ENCODE results near the gene N4BP2. TPM values are rescaled to one million over a fixed set of nuclear protein-coding genes. Genes with fewer than 3 reads are reported as not detected.

The N4BP2 gene
- polyA plus RNA-seq, 1 of the 3 experiments (the other 2 are of a cell fraction) = 1.2 TPM

DNA sequence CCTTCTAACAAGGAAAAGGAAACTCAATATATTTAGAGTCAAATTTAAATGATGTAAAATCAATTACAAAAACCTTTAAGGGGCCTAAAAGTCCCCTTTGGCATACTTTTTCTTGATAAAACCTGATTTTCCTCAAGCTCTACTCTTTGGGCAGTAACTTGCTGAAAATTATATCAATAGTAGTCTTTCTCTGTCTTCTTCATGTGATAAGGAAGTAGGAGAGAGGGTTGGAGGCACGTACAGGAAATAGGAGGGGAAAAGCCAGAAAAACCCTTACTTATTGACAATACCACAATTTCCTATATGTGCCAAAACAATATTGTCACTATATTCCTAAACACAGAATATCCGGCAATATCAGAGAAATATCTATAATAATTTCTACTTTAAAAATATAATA is 149.8 kb downstream of the N4BP2 start:
- WGBS (ENCODE audit: low lambda C conversion rate) = 91% methylated on average over 2 of the region's 2 CpGs

More for the DNA sequence above, 149.8 kb downstream of the N4BP2 start:
- no peak overlapping the region for H3K4me3 ChIP-seq (ENCODE audit: low read depth in 2 of 2, low read length in 1 of 2)
- no peaks in the 10 kb centered on the region for H3F3A ChIP-seq (replicated peaks; ENCODE audit: insufficient read depth)
- H3K27me3 ChIP-seq (ENCODE audit: insufficient read depth) = no peaks in the 10 kb centered on the region
- H3K4me1 ChIP-seq (ENCODE audit: control insufficient read depth in 1 of 2, insufficient read depth in 2 of 2, low read depth in 1 of 2, low read length in 1 of 2) = peaks cover 4 to 5% of the 10 kb centered on the region in 2 experiments; a peak in 3 of 4 replicates
- no peaks in the 10 kb centered on the region for H3K36me3 ChIP-seq (replicated peaks in 1 of 2; ENCODE audit: control insufficient read depth in 1 of 2, insufficient read depth in 2 of 2, low read length in 1 of 2)
- H3K9ac ChIP-seq = no peak overlapping the region
- no peak for DNase-seq
- H4K20me1 ChIP-seq (ENCODE audit: insufficient read depth) = no peaks in the 10 kb centered on the region
- no peak overlapping the region for H3K4me2 ChIP-seq
- ChIA-PET POLR2A (no interaction called here), CTCF (interaction anchor here (1.0 kb wide), 1 partner anchor 20 kb away, joined by 4 read pairs; no protein-coding TSS in a partner anchor)
- no peaks in the 10 kb centered on the region for H3K9me3 ChIP-seq
- no peaks in the 10 kb centered on the region for H3K79me2 ChIP-seq (ENCODE audit: insufficient read depth)
- TF ChIP-seq CHD2 (IDR thresholded peaks at IDR 0.05; ENCODE audit: low read length, partially characterized antibody) (no peak), SIN3A (IDR thresholded peaks at IDR 0.05; ENCODE audit: borderline replicate concordance, low read depth, low read length) (no peak), EZH2phosphoT487 (IDR thresholded peaks at IDR 0.05; ENCODE audit: borderline replicate concordance, low read depth) (no peak), NFIC (IDR thresholded peaks at IDR 0.05; ENCODE audit: borderline replicate concordance) (no peak), YY1 (IDR thresholded peaks at IDR 0.05; ENCODE audit: low read depth) (no peak), EP300 (IDR thresholded peaks at IDR 0.05; ENCODE audit: borderline replicate concordance in 1 of 2, low read depth in 1 of 2, low read length in 1 of 2) (no peak), ELF1 (IDR thresholded peaks at IDR 0.05) (no peak), SMC3 (IDR thresholded peaks at IDR 0.05; ENCODE audit: low read depth, low read length) (no peak), TEAD4 (IDR thresholded peaks at IDR 0.05; ENCODE audit: borderline replicate concordance, insufficient read depth) (no peak), POLR2AphosphoS5 (IDR thresholded peaks at IDR 0.05; ENCODE audit: low read depth, low read length) (no peak), TAF1 (IDR thresholded peaks at IDR 0.05; ENCODE audit: borderline replicate concordance, low read depth, low read length) (no peak), TCF12 (IDR thresholded peaks at IDR 0.05) (no peak), FOSL2 (IDR thresholded peaks at IDR 0.05; ENCODE audit: borderline replicate concordance, low read depth) (no peak), FOXJ3 (CRISPR knock-in tag; IDR thresholded peaks at IDR 0.05) (no peak)
- TF ChIP-seq, protein P1, sequence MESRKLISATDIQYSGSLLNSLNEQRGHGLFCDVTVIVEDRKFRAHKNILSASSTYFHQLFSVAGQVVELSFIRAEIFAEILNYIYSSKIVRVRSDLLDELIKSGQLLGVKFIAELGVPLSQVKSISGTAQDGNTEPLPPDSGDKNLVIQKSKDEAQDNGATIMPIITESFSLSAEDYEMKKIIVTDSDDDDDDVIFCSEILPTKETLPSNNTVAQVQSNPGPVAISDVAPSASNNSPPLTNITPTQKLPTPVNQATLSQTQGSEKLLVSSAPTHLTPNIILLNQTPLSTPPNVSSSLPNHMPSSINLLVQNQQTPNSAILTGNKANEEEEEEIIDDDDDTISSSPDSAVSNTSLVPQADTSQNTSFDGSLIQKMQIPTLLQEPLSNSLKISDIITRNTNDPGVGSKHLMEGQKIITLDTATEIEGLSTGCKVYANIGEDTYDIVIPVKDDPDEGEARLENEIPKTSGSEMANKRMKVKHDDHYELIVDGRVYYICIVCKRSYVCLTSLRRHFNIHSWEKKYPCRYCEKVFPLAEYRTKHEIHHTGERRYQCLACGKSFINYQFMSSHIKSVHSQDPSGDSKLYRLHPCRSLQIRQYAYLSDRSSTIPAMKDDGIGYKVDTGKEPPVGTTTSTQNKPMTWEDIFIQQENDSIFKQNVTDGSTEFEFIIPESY (IDR thresholded peaks at IDR 0.05; ENCODE audit: borderline replicate concordance, low read depth) = no peak
- TF ChIP-seq, protein P2, sequence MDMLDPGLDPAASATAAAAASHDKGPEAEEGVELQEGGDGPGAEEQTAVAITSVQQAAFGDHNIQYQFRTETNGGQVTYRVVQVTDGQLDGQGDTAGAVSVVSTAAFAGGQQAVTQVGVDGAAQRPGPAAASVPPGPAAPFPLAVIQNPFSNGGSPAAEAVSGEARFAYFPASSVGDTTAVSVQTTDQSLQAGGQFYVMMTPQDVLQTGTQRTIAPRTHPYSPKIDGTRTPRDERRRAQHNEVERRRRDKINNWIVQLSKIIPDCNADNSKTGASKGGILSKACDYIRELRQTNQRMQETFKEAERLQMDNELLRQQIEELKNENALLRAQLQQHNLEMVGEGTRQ (IDR thresholded peaks at IDR 0.05; ENCODE audit: borderline replicate concordance, low read depth, low read length) = no peak
- TF ChIP-seq, protein P3, sequence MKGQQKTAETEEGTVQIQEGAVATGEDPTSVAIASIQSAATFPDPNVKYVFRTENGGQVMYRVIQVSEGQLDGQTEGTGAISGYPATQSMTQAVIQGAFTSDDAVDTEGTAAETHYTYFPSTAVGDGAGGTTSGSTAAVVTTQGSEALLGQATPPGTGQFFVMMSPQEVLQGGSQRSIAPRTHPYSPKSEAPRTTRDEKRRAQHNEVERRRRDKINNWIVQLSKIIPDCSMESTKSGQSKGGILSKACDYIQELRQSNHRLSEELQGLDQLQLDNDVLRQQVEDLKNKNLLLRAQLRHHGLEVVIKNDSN (IDR thresholded peaks at IDR 0.05; ENCODE audit: borderline replicate concordance, low read depth) = no peak
- TF ChIP-seq, protein P4, sequence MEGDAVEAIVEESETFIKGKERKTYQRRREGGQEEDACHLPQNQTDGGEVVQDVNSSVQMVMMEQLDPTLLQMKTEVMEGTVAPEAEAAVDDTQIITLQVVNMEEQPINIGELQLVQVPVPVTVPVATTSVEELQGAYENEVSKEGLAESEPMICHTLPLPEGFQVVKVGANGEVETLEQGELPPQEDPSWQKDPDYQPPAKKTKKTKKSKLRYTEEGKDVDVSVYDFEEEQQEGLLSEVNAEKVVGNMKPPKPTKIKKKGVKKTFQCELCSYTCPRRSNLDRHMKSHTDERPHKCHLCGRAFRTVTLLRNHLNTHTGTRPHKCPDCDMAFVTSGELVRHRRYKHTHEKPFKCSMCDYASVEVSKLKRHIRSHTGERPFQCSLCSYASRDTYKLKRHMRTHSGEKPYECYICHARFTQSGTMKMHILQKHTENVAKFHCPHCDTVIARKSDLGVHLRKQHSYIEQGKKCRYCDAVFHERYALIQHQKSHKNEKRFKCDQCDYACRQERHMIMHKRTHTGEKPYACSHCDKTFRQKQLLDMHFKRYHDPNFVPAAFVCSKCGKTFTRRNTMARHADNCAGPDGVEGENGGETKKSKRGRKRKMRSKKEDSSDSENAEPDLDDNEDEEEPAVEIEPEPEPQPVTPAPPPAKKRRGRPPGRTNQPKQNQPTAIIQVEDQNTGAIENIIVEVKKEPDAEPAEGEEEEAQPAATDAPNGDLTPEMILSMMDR (IDR thresholded peaks at IDR 0.05) = no peak
- TF ChIP-seq, protein P5, sequence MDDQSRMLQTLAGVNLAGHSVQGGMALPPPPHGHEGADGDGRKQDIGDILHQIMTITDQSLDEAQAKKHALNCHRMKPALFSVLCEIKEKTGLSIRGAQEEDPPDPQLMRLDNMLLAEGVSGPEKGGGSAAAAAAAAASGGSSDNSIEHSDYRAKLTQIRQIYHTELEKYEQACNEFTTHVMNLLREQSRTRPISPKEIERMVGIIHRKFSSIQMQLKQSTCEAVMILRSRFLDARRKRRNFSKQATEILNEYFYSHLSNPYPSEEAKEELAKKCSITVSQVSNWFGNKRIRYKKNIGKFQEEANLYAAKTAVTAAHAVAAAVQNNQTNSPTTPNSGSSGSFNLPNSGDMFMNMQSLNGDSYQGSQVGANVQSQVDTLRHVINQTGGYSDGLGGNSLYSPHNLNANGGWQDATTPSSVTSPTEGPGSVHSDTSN (IDR thresholded peaks at IDR 0.05) = no peak
- TF ChIP-seq, protein P6, sequence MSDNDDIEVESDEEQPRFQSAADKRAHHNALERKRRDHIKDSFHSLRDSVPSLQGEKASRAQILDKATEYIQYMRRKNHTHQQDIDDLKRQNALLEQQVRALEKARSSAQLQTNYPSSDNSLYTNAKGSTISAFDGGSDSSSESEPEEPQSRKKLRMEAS (IDR thresholded peaks at IDR 0.05; ENCODE audit: low read depth) = no peak
- no peak overlapping the region for H2AFZ ChIP-seq (ENCODE audit: low read depth)
- no peaks in the 10 kb centered on the region for H3K9me2 ChIP-seq
- no peak overlapping the region for H3K27ac ChIP-seq (ENCODE audit: low read depth in 2 of 2, low read length in 1 of 2)

Measured in SK-N-SH (cell line).